WTC11 (cell line): ENCODE measurements around the gene AKTIP. TPM values are rescaled to one million over a fixed set of nuclear protein-coding genes. Genes with fewer than 3 reads are reported as not detected.

Source experiments
- ATAC-seq: fragments of 200-7000 bp; cut with Tn5 transposase; 2 replicates; pipeline ENCODE4 v1.10.0; 2021; ENCODE audit warnings: mild to moderate bottlenecking, moderate library complexity
- CTCF ChIA-PET: fragments of 300-600 bp; sonication (Branson Sonifier 250); formaldehyde crosslinking; loops from one replicate; lab custom pipeline; 2021; ENCODE audit warnings: antibody characterized with exemption; lab: Charles Lee
- POLR2A ChIA-PET: fragments of 350-600 bp; sonication (Branson Sonifier 250); formaldehyde crosslinking; loops from one replicate; lab custom pipeline; 2021; ENCODE audit warnings: antibody characterized with exemption; lab: Charles Lee
- DNase-seq: peaks from one replicate; pipeline ENCODE4 v3.0.0; 2021; ENCODE audit warnings: low spot score
- H3K27ac Mint-ChIP-seq: 2 replicates; pipeline ENCODE4 v1.8.0; 2021; ENCODE audit warnings: mixed read lengths
- H3K27me3 Mint-ChIP-seq: 2 replicates; pipeline ENCODE4 v1.8.0; 2021; ENCODE audit warnings: low read depth, mild to moderate bottlenecking, moderate library complexity, mixed read lengths
- H3K36me3 Mint-ChIP-seq: 2 replicates; pipeline ENCODE4 v1.8.0; 2021; ENCODE audit warnings: mixed read lengths
- H3K4me1 Mint-ChIP-seq: 2 replicates; pipeline ENCODE4 v1.8.0; 2022; ENCODE audit warnings: mixed read lengths
- H3K4me3 Mint-ChIP-seq: 2 replicates; pipeline ENCODE4 v1.8.0; 2021; ENCODE audit warnings: mild to moderate bottlenecking, moderate library complexity, mixed read lengths
- H3K9me3 Mint-ChIP-seq: 2 replicates; pipeline ENCODE4 v1.8.0; 2021; ENCODE audit warnings: mixed read lengths
- ARID4B ChIP-seq: sonication (generic); formaldehyde crosslinking; IDR thresholded peaks from 2 replicates; pipeline ENCODE4 v1.8.0; 2023; ENCODE audit warnings: missing genetic modification reagents, mild to moderate bottlenecking, borderline replicate concordance
- ATF1 ChIP-seq: sonication (generic); formaldehyde crosslinking; IDR thresholded peaks from 2 replicates; pipeline ENCODE4 v1.8.1; 2023; ENCODE audit warnings: mild to moderate bottlenecking, moderate library complexity, missing genetic modification reagents
- ATF6 ChIP-seq: sonication (generic); formaldehyde crosslinking; IDR thresholded peaks from 2 replicates; pipeline ENCODE4 v1.8.1; 2023; ENCODE audit warnings: mild to moderate bottlenecking, missing genetic modification reagents
- CREM ChIP-seq: sonication (generic); formaldehyde crosslinking; IDR thresholded peaks from 2 replicates; pipeline ENCODE4 v1.8.1; 2022; ENCODE audit warnings: mild to moderate bottlenecking, missing genetic modification reagents, moderate library complexity
- FOXP1 ChIP-seq: sonication (generic); formaldehyde crosslinking; IDR thresholded peaks from 2 replicates; pipeline ENCODE4 v1.8.0; 2022; ENCODE audit warnings: missing genetic modification reagents, mild to moderate bottlenecking, moderate library complexity, borderline replicate concordance
- GRHL2 ChIP-seq: fragments of 250-450 bp; sonication (Bioruptor Pico); IDR thresholded peaks from 2 replicates; pipeline ENCODE4 v1.8.0; 2022; ENCODE audit warnings: mild to moderate bottlenecking, moderate library complexity; ENCODE audit not compliant: insufficient replicate concordance, severe bottlenecking
- IRF2 ChIP-seq: sonication (generic); formaldehyde crosslinking; IDR thresholded peaks from 2 replicates; pipeline ENCODE4 v1.8.0; 2022; ENCODE audit warnings: low read depth, missing genetic modification reagents, borderline replicate concordance
- MXD4 ChIP-seq: fragments of 250-450 bp; sonication (Bioruptor Pico); IDR thresholded peaks from 2 replicates; pipeline ENCODE4 v1.8.0; 2021; ENCODE audit warnings: mild to moderate bottlenecking, moderate library complexity, borderline replicate concordance
- RORB ChIP-seq: fragments of 250-450 bp; sonication (Bioruptor Pico); IDR thresholded peaks from 2 replicates; pipeline ENCODE4 v1.9.0; 2021; ENCODE audit warnings: mild to moderate bottlenecking
- SMAD3 ChIP-seq: sonication (generic); formaldehyde crosslinking; IDR thresholded peaks from 2 replicates; pipeline ENCODE4 v1.8.0; 2022; ENCODE audit warnings: missing genetic modification reagents, mild to moderate bottlenecking, borderline replicate concordance
- TEAD1 ChIP-seq: sonication (generic); formaldehyde crosslinking; IDR thresholded peaks from 2 replicates; pipeline ENCODE4 v1.8.0; 2022; ENCODE audit warnings: mild to moderate bottlenecking, missing genetic modification reagents
- ZNF281 ChIP-seq: sonication (generic); formaldehyde crosslinking; IDR thresholded peaks from 2 replicates; pipeline ENCODE4 v1.8.0; 2023; ENCODE audit warnings: mild to moderate bottlenecking, missing genetic modification reagents
- ZNF317 ChIP-seq: sonication (generic); formaldehyde crosslinking; IDR thresholded peaks from 2 replicates; pipeline ENCODE4 v1.8.1; 2023; ENCODE audit warnings: low read depth, mild to moderate bottlenecking, moderate library complexity, missing genetic modification reagents, borderline replicate concordance
- ZSCAN18 ChIP-seq: fragments of 250-450 bp; sonication (Bioruptor Pico); IDR thresholded peaks from 2 replicates; pipeline ENCODE4 v2.1.2; 2022; ENCODE audit warnings: mild to moderate bottlenecking, moderate library complexity
- total RNA-seq: library from RNA; stranded (reverse); gene quantifications from 3 replicates; pipeline ENCODE4 v1.2.3, GENCODE V29; 2021
- TF ChIP-seq, protein P1 (sequence below): fragments of 200-600 bp; IDR thresholded peaks from 2 replicates; pipeline ENCODE4 v1.8.0; 2022; ENCODE audit warnings: antibody characterized with exemption
- TF ChIP-seq, protein P2 (sequence below): sonication (generic); formaldehyde crosslinking; IDR thresholded peaks from 2 replicates; pipeline ENCODE4 v1.8.1; 2022; ENCODE audit warnings: low read depth, mild to moderate bottlenecking, moderate library complexity, missing genetic modification reagents, borderline replicate concordance
- TF ChIP-seq, protein P3 (sequence below): sonication (generic); formaldehyde crosslinking; IDR thresholded peaks from 2 replicates; pipeline ENCODE4 v1.8.1; 2022; ENCODE audit warnings: mild to moderate bottlenecking, moderate library complexity, missing genetic modification reagents
- TF ChIP-seq, protein P4 (sequence below): sonication (generic); formaldehyde crosslinking; IDR thresholded peaks from 2 replicates; pipeline ENCODE4 v1.8.1; 2022; ENCODE audit warnings: mild to moderate bottlenecking, missing genetic modification reagents, moderate library complexity, borderline replicate concordance
- TF ChIP-seq, protein P5 (sequence below): sonication (generic); formaldehyde crosslinking; conservative IDR thresholded peaks from 2 replicates; pipeline ENCODE4 v1.8.1; 2022; ENCODE audit warnings: mild to moderate bottlenecking, missing genetic modification reagents

Gene AKTIP
- total RNA-seq, 1 experiment from 2014 or later, result 19.9 TPM

- DNase-seq, result no peak
- TF ChIP-seq, protein P1, sequence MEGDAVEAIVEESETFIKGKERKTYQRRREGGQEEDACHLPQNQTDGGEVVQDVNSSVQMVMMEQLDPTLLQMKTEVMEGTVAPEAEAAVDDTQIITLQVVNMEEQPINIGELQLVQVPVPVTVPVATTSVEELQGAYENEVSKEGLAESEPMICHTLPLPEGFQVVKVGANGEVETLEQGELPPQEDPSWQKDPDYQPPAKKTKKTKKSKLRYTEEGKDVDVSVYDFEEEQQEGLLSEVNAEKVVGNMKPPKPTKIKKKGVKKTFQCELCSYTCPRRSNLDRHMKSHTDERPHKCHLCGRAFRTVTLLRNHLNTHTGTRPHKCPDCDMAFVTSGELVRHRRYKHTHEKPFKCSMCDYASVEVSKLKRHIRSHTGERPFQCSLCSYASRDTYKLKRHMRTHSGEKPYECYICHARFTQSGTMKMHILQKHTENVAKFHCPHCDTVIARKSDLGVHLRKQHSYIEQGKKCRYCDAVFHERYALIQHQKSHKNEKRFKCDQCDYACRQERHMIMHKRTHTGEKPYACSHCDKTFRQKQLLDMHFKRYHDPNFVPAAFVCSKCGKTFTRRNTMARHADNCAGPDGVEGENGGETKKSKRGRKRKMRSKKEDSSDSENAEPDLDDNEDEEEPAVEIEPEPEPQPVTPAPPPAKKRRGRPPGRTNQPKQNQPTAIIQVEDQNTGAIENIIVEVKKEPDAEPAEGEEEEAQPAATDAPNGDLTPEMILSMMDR, result no peak
- TF ChIP-seq, protein P2, sequence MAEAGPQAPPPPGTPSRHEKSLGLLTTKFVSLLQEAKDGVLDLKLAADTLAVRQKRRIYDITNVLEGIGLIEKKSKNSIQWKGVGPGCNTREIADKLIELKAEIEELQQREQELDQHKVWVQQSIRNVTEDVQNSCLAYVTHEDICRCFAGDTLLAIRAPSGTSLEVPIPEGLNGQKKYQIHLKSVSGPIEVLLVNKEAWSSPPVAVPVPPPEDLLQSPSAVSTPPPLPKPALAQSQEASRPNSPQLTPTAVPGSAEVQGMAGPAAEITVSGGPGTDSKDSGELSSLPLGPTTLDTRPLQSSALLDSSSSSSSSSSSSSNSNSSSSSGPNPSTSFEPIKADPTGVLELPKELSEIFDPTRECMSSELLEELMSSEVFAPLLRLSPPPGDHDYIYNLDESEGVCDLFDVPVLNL, result no peak
- no peak for TF ChIP-seq RORB (CRISPR knock-in tag)
- TF ChIP-seq ATF1 (CRISPR knock-in tag), result no peak
- TF ChIP-seq ZNF317 (CRISPR knock-in tag), result no peak
- TF ChIP-seq GRHL2 (CRISPR knock-in tag), result no peak
- no peak for TF ChIP-seq IRF2 (CRISPR knock-in tag)
- TF ChIP-seq MXD4 (CRISPR knock-in tag), result no peak
- TF ChIP-seq CREM, result no peak
- TF ChIP-seq FOXP1 (CRISPR knock-in tag), result no peak
- no peak for TF ChIP-seq ATF6 (CRISPR knock-in tag)
- TF ChIP-seq, protein P3, sequence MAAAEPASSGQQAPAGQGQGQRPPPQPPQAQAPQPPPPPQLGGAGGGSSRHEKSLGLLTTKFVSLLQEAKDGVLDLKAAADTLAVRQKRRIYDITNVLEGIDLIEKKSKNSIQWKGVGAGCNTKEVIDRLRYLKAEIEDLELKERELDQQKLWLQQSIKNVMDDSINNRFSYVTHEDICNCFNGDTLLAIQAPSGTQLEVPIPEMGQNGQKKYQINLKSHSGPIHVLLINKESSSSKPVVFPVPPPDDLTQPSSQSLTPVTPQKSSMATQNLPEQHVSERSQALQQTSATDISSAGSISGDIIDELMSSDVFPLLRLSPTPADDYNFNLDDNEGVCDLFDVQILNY (CRISPR knock-in tag), result no peak
- no peak for TF ChIP-seq TEAD1 (CRISPR knock-in tag)
- Mint-ChIP-seq H3K27me3 (no peaks in the 10 kb centered on the region), H3K27ac (no peak overlapping the region), H3K36me3 (peaks cover 8% of the 10 kb centered on the region), H3K4me1 (peaks cover 9% of the 10 kb centered on the region), H3K9me3 (peaks cover 26% of the 10 kb centered on the region), H3K4me3 (no peak overlapping the region)
- ChIA-PET CTCF (interaction anchor here (1.6 kb wide), 1 partner anchor 16 kb away, joined by 11 read pairs; no protein-coding TSS in a partner anchor), POLR2A (no interaction called here)
- ATAC-seq, result no peak
Measured at GRCh38 chr16:53511084-53511402, 8.0 kb upstream of the AKTIP start.

GRCh38 chr16:53510704-53511070, 7.7 kb upstream of the AKTIP start:
- ATAC-seq, result 0 out of 2 replicates have a peak, but pooled peaks have one; percentile 12

More at GRCh38 chr16:53510704-53511070, 7.7 kb upstream of the AKTIP start:
- Mint-ChIP-seq H3K9me3 (peaks cover 23% of the 10 kb centered on the region), H3K27me3 (no peaks in the 10 kb centered on the region), H3K4me1 (peaks cover 9% of the 10 kb centered on the region), H3K4me3 (no peak overlapping the region), H3K27ac (no peak overlapping the region), H3K36me3 (peaks cover 8% of the 10 kb centered on the region)
- ChIA-PET CTCF (interaction anchor here (0.7 to 1.6 kb wide), 21 partner anchors 9 to 518 kb away, joined by 3 to 11 read pairs (median 4); partner anchors contain the start of genes FTO and RPGRIP1L), POLR2A (no interaction called here)
- TF ChIP-seq, protein P4, sequence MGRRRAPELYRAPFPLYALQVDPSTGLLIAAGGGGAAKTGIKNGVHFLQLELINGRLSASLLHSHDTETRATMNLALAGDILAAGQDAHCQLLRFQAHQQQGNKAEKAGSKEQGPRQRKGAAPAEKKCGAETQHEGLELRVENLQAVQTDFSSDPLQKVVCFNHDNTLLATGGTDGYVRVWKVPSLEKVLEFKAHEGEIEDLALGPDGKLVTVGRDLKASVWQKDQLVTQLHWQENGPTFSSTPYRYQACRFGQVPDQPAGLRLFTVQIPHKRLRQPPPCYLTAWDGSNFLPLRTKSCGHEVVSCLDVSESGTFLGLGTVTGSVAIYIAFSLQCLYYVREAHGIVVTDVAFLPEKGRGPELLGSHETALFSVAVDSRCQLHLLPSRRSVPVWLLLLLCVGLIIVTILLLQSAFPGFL (CRISPR knock-in tag), result no peak
- TF ChIP-seq, protein P5, sequence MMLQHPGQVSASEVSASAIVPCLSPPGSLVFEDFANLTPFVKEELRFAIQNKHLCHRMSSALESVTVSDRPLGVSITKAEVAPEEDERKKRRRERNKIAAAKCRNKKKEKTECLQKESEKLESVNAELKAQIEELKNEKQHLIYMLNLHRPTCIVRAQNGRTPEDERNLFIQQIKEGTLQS (CRISPR knock-in tag), result no peak
- TF ChIP-seq ZNF281 (CRISPR knock-in tag) (no peak), ARID4B (CRISPR knock-in tag) (no peak), SMAD3 (CRISPR knock-in tag) (no peak), ZSCAN18 (CRISPR knock-in tag) (no peak)
- no peak for DNase-seq
